Naive thymus-derived CD8-positive, alpha-beta T cell (primary cell): ENCODE measurements around the gene CRTC1. TPM values are rescaled to one million over a fixed set of nuclear protein-coding genes. Genes with fewer than 3 reads are reported as not detected.

Experiments
- ATAC-seq, 2 donors: fragments of 150-1000 bp; cut with Tn5 transposase in 1 of 2; sonication (Bioruptor Pico), chemical (Tn5 transposase) in 1 of 2; 1 replicate in 1 of 2; 2 replicates in 1 of 2; pipeline ENCODE4 v1.10.0; 2021; ENCODE audit warnings: mild to moderate bottlenecking in 2 of 2, moderate library complexity in 2 of 2
- POLR2A ChIA-PET: fragments of 350-600 bp; sonication (Branson Sonifier 250); formaldehyde crosslinking; loops from one replicate; lab custom pipeline; 2021; ENCODE audit warnings: antibody characterized with exemption; lab: Charles Lee
- DNase-seq, 10 donors: peaks; one replicate each; pipeline versions ENCODE4 v3.0.0 to v3.0.0-alpha.2; 2020 to 2022
- H3K27ac Mint-ChIP-seq, 10 donors: one replicate each; pipeline ENCODE4 v1.8.0; 2020 to 2022; ENCODE audit warnings: mild to moderate bottlenecking in 10 of 10, mixed read lengths in 10 of 10, moderate library complexity in 4 of 10, inconsistent platforms in 1 of 10
- H3K27me3 Mint-ChIP-seq, 5 donors: one replicate each; pipeline ENCODE4 v1.8.0; 2021 to 2022; ENCODE audit warnings: mixed read lengths in 5 of 5
- H3K36me3 Mint-ChIP-seq, 3 donors: one replicate each; pipeline ENCODE4 v1.8.0; 2020 to 2022; ENCODE audit warnings: mixed read lengths in 3 of 3, mild to moderate bottlenecking in 2 of 3, inconsistent platforms in 1 of 3
- H3K4me1 Mint-ChIP-seq, 4 donors: one replicate each; pipeline ENCODE4 v1.8.0; 2021 to 2022; ENCODE audit warnings: mixed read lengths in 4 of 4
- H3K4me3 Mint-ChIP-seq, 10 donors: one replicate each; pipeline ENCODE4 v1.8.0; 2020 to 2022; ENCODE audit warnings: mild to moderate bottlenecking in 10 of 10, mixed read lengths in 10 of 10, moderate library complexity in 6 of 10, inconsistent platforms in 1 of 10
- H3K9me3 Mint-ChIP-seq, 9 donors: one replicate each; pipeline ENCODE4 v1.8.0; 2020 to 2022; ENCODE audit warnings: mixed read lengths in 9 of 9, mild to moderate bottlenecking in 3 of 9, inconsistent platforms in 1 of 9, moderate library complexity in 1 of 9
- polyA plus RNA-seq, 3 donors: library from polyadenylated mRNA; unstranded; fragments of 300-500 nt; fragmentation: Illumina TruSeq; gene quantifications; one replicate each; pipeline ENCODE4 v1.2.3, GENCODE V29; 2021
- total RNA-seq, 8 experiments: library from RNA in 2 of 8; stranded (reverse) in 2 of 8; gene quantifications; one replicate each; pipeline ENCODE4 v1.2.3 and lab custom pipeline; 2021 to 2026

Gene CRTC1
- total RNA-seq, result 10 to 100 TPM; 24.2 to 25.7 TPM
- 1 to 10 TPM; 1.2 to 2.0 (median 1.9) TPM for polyA plus RNA-seq
- 13.5 to 37.9 (median 31.9) reads per million in 6 experiments for total RNA-seq (lab: John Stamatoyannopoulos, UW)

DNA sequence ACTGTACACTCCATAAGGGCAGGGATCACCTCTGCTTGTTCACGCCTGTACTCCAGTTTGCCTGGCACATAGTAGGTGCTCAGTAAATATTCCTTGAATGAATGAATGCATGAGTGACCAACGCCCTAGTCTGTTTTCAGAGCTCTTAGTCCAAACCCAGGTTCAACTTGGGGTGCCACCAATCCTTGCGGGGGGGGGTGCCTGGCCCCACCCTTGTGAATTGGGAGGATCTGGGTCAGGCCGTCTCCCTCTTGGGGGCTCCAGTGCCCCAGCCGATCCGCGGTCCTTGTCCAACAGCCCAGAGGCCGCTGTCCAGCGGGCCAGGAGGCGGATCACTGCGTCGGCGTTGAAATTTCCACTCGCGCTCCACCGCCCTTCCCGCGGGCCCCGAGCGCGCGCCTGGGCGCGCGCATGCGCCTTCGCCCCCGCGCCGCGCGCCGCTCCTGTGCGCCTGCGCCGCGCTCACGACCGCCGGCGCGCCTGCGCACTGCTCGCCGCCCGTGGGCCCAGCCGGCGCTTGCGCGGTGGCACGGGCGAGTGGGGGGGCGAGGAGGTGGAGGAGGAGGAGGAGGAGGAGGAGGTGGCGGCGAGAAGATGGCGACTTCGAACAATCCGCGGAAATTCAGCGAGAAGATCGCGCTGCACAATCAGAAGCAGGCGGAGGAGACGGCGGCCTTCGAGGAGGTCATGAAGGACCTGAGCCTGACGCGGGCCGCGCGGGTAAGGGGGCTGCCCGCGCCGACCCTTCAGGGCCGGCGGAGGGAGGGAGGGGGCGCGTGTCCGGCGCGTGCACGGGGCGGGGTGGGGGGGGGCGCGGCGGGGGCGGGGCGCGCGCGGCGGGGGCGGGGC lies at the start of gene CRTC1:
CRTC1 (plus strand) TSS at position 572 of the 849 bp plus-strand sequence; CDS start at position 595, 23 bp downstream.
- peak; percentile 86 for ATAC-seq
- H3K4me3 Mint-ChIP-seq, result peak within 1 kb of the TSS; percentile 80 to 94 (median 86)
- POLR2A ChIA-PET, result interaction anchor here (0.6 to 2.9 kb wide), 8 partner anchors 16 to 246 kb away, joined by 3 to 13 read pairs (median 4); partner anchors contain the start of genes COPE, DDX49, REX1BD and UPF1
- no peaks in the 10 kb centered on the region for H3K9me3 Mint-ChIP-seq
- H3K27me3 Mint-ChIP-seq, result no peaks in the 10 kb centered on the region
- H3K36me3 Mint-ChIP-seq, result peaks cover 0 to 5% (median 0%) of the 10 kb centered on the region in 3 donors
- peak; percentile 91 to 96 (median 95) for DNase-seq
- peak within 1 kb of the TSS; percentile 40 to 96 (median 91) for H3K27ac Mint-ChIP-seq
- H3K4me1 Mint-ChIP-seq, result peaks cover 13 to 51% (median 30%) of the 10 kb centered on the region in 4 donors

DNA sequence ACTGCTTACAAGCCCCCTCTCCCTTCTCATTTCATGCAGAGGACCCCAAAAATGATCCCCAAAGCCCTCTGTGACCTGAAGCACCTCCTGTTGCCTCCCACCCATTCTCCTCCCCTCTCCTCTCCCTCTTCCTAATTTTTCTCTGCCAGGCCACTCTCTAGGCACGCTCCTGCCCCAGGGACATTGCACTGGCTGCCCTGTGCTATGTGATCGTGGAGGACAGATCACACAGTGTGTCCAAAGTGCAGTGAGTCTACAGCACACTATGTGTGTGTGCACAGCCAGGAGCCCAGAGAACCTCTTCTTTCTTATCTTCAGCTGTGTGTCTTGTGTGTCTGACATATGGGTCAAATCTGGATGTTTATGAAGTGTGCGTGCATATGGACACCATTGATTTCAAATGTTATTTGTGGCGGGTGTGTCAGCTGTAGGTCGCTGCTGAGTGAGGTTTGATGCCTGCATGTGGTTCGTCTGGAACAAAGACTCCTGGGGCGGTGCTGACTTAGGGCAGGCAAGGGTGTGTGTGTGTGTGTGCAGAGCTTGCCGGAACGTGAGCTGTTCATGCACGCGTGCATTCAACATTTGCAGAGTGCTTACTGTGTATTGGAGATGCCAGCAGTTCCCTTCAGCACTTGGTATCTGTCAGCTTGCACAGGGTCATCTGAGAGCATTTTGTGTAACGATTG lies 48.7 kb upstream of the CRTC1 start:
- peak overlapping the region in 8 of 10 donors; percentile 8 to 87 (median 19) for H3K4me3 Mint-ChIP-seq
- DNase-seq (no peak), ATAC-seq (no peak)
- H3K9me3 Mint-ChIP-seq, result no peaks in the 10 kb centered on the region
- H3K27ac Mint-ChIP-seq, result peak overlapping the region in 5 of 10 donors; percentile 8 to 74 (median 24)
- H3K27me3 Mint-ChIP-seq, result peaks cover under 1 to 9% (median 4%) of the 10 kb centered on the region in 5 donors
- H3K4me1 Mint-ChIP-seq, result peaks cover 9 to 35% (median 32%) of the 10 kb centered on the region in 4 donors
- no peaks in the 10 kb centered on the region for H3K36me3 Mint-ChIP-seq
- POLR2A ChIA-PET, result interaction anchor here (1.1 to 1.2 kb wide), 3 partner anchors 22 to 354 kb away, joined by 3 read pairs; partner anchors contain the start of genes TMEM59L and UBA52

DNA sequence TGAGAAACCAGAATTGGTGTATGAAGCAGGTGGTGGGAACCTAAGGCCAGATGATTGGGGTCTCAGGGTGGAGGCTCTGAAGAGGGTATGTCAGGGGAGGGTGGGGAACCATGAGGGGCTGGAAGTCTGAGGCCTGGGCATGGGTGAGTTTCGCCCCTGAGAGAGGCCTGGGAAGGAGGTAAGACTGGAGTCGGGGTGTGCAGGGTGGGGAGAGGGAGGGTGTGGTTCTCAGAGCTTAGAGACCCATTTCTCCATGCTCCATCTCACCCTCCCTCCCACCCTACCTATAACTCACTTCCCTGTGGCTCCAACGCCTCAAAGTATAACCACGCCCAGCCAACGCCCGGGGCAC lies 47.7 kb upstream of the CRTC1 start:
- H3K4me1 Mint-ChIP-seq, result peaks cover 9 to 39% (median 33%) of the 10 kb centered on the region in 4 donors
- H3K4me3 Mint-ChIP-seq, result peak overlapping the region; percentile 80 to 96 (median 90)
- H3K27ac Mint-ChIP-seq, result peak overlapping the region in 8 of 10 donors; percentile 53 to 96 (median 80)
- H3K9me3 Mint-ChIP-seq, result no peaks in the 10 kb centered on the region
- no peak for ATAC-seq
- POLR2A ChIA-PET, result interaction anchor here (1.1 to 1.2 kb wide), 2 partner anchors 23 to 355 kb away, joined by 3 read pairs; partner anchors contain the start of gene TMEM59L
- peaks cover 0 to 5% (median 0%) of the 10 kb centered on the region in 5 donors for H3K27me3 Mint-ChIP-seq
- H3K36me3 Mint-ChIP-seq, result no peaks in the 10 kb centered on the region
- no peak for DNase-seq

- no peaks in the 10 kb centered on the region for H3K36me3 Mint-ChIP-seq
- H3K27me3 Mint-ChIP-seq, result peaks cover 0 to 3% (median 0%) of the 10 kb centered on the region in 5 donors
- peak; percentile 88 to 89 for ATAC-seq
- peaks cover 9 to 39% (median 33%) of the 10 kb centered on the region in 4 donors for H3K4me1 Mint-ChIP-seq
- peak; percentile 97 to 100 (median 98) for DNase-seq
- H3K9me3 Mint-ChIP-seq, result no peaks in the 10 kb centered on the region
- POLR2A ChIA-PET, result no interaction called here
- peak overlapping the region; percentile 53 to 96 (median 89) for H3K27ac Mint-ChIP-seq
- peak overlapping the region; percentile 80 to 96 (median 90) for H3K4me3 Mint-ChIP-seq
These were observed 47.1 kb upstream of the CRTC1 start for GRCh38 chr19:18636183-18636968.

GRCh38 chr19:18636969-18637629 lies 46.4 kb upstream of the CRTC1 start, which contains the start of gene KLHL26:
Gene KLHL26, plus strand, starts transcription at chr19:18637028. Its CDS starts 27 bp downstream, at chr19:18637055.
- Mint-ChIP-seq H3K4me3 (peak within 1 kb of the TSS; percentile 80 to 96 (median 90)), H3K27ac (peak within 1 kb of the TSS; percentile 72 to 96 (median 90)), H3K36me3 (peaks cover 0 to 4% (median 0%) of the 10 kb centered on the region in 3 donors), H3K27me3 (peaks cover 0 to 3% (median 0%) of the 10 kb centered on the region in 5 donors), H3K4me1 (peaks cover 9 to 41% (median 33%) of the 10 kb centered on the region in 4 donors), H3K9me3 (no peaks in the 10 kb centered on the region)
- DNase-seq, result peak in 2 of 10 donors; percentile 7 to 13
- peak in 1 of 2 donors; percentile 71 for ATAC-seq
- POLR2A ChIA-PET, result no interaction called here

DNA sequence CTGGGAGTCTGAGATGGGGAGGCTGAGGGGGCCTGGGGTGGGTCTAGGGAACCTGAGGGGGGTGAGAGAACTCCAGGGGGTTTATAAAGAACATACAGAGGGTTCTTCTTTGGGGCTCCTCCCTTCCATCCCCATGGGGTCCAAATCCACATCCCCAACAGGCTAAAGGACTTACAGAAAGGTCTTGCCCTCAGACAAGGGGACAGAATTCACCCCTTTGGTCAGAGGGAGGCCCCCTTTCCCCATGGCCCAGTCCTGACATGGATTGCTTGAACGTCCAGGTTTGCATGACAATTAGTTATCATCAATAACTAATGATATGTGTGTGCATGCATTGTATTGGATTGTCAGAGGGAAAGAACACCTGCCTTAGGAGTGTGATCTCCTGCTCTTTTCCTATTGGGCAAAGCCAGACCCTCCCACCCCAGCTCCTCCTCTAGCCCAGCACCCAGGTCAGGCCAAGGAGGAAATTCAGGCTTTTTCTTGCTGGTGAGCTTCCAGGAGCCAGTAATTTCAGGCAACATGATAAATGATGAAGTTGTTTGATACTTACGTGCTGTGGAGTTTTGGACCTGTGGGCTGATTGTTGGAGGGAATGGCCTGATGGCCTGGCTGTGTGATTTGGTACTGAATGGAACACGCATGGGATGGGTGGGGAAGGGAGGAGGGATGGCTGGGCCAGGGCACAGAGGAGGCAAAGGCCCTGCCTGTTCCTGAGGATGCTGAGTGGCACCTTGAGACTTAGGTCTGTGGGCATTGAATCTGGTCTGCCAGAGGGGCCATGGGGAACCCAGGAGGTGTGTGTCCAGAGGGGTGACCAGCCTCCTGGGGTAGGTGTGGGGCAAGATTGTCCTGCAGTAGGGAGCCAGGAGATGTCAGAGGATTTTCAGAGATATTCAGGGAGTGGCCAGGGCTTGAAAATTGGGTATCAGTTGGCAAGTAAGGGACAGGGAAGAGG lies 45.5 kb upstream of the CRTC1 start:
- peak in 3 of 10 donors; percentile 11 to 16 (median 13) for DNase-seq
- peaks cover 0 to 3% (median 0%) of the 10 kb centered on the region in 5 donors for H3K27me3 Mint-ChIP-seq
- peaks cover 0 to 4% (median 0%) of the 10 kb centered on the region in 3 donors for H3K36me3 Mint-ChIP-seq
- H3K9me3 Mint-ChIP-seq, result no peaks in the 10 kb centered on the region
- peak overlapping the region; percentile 50 to 95 (median 90) for H3K27ac Mint-ChIP-seq
- peaks cover 9 to 41% (median 33%) of the 10 kb centered on the region in 4 donors for H3K4me1 Mint-ChIP-seq
- no peak for ATAC-seq
- H3K4me3 Mint-ChIP-seq, result peak overlapping the region; percentile 80 to 96 (median 90)
- POLR2A ChIA-PET, result no interaction called here

DNA sequence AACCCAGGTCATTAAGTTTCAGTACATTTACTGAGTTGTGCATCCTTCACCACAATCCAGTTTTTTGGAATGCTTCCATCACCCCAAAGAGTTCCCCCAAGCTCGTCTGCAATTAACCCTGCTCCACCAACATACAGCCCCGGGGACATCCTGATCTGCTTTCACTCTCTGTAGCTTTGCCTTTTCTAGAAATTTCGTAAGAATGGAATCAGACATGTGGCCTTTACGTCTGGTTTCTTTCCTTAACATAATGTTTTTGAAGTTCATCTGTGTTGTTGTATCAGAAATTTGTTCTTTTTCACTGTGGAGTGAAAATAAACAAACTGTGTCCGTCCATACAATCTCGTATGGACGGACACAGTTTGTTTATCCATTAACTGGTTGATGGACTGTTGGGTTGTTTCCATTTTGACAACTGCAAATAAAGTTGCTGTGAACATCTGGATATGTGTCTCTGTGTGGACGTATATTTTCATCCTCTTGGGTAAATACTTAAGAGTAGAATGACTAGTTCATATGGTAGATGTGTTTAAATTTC lies 43.7 kb upstream of the CRTC1 start:
- peaks cover 0 to 4% (median 0%) of the 10 kb centered on the region in 3 donors for H3K36me3 Mint-ChIP-seq
- H3K27me3 Mint-ChIP-seq, result no peaks in the 10 kb centered on the region
- POLR2A ChIA-PET, result interaction anchor here (0.7 kb wide), 3 partner anchors 105 to 308 kb away, joined by 4 to 7 read pairs (median 4); no protein-coding TSS in a partner anchor
- H3K9me3 Mint-ChIP-seq, result no peaks in the 10 kb centered on the region
- H3K4me1 Mint-ChIP-seq, result peaks cover 10 to 44% (median 34%) of the 10 kb centered on the region in 4 donors
- DNase-seq, result no peak
- peak overlapping the region in 2 of 10 donors; percentile 45 to 56 for H3K27ac Mint-ChIP-seq
- H3K4me3 Mint-ChIP-seq, result peak overlapping the region in 3 of 10 donors; percentile 24 to 56 (median 43)
- ATAC-seq, result no peak

DNA sequence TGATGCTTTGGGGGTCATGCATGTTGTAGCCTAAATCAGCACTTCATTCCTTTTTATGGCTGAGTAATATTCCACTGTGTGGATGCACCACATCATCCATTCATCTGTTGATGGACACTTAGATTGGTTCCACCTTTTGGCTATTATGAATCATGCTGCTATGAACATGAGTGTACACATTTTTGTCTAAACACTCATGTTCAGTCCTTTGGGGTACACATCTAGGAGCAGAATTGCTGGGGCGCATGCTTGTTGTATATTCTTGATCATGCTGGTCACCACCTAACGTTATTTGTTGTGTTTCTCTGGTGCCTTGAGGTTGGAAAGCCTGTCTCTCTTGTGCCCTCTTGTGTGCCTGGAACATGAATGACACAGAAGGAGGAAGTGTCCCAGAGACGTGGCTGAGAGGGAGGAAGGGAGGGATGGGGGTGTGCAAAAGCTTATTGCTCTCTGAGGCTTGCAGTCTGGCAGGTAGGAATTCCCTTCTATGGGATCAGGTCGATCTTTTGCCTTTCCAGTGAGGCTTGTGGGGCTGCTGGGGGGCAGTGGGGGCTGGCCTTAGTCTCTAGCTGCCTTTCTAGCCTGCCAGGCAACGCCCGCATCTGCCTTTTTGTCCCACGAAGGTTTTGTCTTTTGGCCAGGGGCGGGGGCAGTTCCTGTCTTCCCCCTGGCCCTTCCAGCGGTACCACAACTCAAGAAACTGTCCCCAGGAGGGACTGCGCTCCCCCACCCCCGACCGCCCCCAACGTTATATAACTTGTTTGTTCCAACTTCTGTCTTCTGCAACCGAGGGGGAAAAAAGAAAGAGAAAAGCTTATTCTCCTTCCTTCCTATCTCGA lies 39.1 kb upstream of the CRTC1 start:
- Mint-ChIP-seq H3K27me3 (no peaks in the 10 kb centered on the region), H3K36me3 (peaks cover 0 to 4% (median 0%) of the 10 kb centered on the region in 3 donors), H3K4me1 (peaks cover 14 to 40% (median 29%) of the 10 kb centered on the region in 4 donors), H3K4me3 (no peak overlapping the region), H3K27ac (peak overlapping the region in 3 of 10 donors; percentile 15 to 46 (median 38)), H3K9me3 (no peaks in the 10 kb centered on the region)
- no peak for DNase-seq
- POLR2A ChIA-PET, result interaction anchor here (0.6 kb wide), 1 partner anchor 58 kb away, joined by 4 read pairs; no protein-coding TSS in a partner anchor
- ATAC-seq, result no peak

DNA sequence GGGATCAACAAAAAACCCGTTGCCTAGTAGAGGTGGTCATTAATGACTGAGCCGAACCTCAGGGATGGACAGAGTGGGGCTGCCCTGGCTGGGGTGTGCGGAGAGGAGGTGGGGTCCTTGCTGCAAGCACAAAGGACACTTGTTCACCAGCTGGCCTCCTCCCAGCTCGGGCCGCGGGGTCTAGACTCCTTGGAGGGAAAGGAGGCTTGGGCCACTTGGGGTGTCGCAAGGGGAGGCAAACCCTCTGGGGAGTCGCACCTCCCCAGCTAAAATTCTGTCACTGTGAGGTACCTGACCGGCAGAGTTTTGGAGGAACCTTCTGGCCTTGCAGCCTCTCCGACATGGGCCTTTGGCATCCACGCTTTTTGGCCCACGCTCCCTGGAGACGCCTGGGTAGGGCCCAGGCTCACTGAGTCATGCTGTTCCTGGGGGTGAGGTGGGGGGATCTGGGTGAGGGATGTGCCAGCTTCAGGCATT lies 38.4 kb upstream of the CRTC1 start:
- Mint-ChIP-seq H3K27ac (no peak overlapping the region), H3K9me3 (no peaks in the 10 kb centered on the region), H3K27me3 (no peaks in the 10 kb centered on the region), H3K36me3 (peaks cover 0 to 7% (median 0%) of the 10 kb centered on the region in 3 donors), H3K4me3 (no peak overlapping the region), H3K4me1 (peaks cover 14 to 41% (median 33%) of the 10 kb centered on the region in 4 donors)
- DNase-seq, result no peak
- POLR2A ChIA-PET, result interaction anchor here (0.6 kb wide), 1 partner anchor 57 kb away, joined by 4 read pairs; no protein-coding TSS in a partner anchor
- ATAC-seq, result no peak
